ENCODE data around the gene DAPK2.

DAPK2 gene

DNA sequence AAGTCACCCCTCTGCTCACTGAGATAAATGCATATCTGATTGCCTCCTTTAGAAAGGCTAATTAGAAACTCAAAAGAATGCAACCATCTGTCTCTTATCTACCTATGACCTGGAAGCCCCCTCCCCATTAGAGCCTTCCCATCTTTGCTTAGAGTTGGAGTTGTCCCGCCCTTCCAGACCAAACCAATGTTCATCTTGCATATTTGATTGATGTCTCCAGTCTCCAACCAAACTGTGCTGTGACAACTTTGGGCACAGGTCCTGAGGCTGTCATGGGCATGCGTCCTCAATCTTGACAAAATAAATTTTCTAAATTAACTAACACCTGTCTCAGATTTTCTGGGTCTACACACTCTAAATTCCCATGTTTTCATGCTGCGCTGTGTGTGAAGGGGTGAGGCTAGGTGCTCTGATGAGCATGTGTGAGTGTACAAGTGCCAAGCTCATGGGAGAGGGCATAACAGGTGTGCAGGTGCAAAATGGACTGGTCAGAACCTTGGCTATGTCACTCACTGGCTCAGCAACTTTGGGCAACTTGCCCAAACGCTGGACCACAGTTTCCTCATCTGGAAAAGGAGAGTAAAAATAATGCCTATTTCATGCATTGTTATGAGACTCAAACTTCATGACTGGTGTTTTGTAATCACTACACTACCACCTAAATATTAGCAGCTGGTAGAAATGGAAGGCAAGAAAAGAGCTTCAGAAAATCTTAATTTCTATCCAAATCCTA is 7.2 kb downstream of the DAPK2 start:
- Histone ChIP-seq H3K27ac (no peak overlapping the region), H3K36me3 (no peaks in the 10 kb centered on the region; the same call in 1 of the 2 replicates), H3K9me3 (ENCODE audit: severe bottlenecking) (no peaks in the 10 kb centered on the region), H3K27me3 (ENCODE audit: insufficient read depth, low read depth, severe bottlenecking) (no peaks in the 10 kb centered on the region), H3K4me3 (ENCODE audit: low read depth, low read length) (no peak overlapping the region)
- DNase-seq: no peak
- TF ChIP-seq, protein P1, sequence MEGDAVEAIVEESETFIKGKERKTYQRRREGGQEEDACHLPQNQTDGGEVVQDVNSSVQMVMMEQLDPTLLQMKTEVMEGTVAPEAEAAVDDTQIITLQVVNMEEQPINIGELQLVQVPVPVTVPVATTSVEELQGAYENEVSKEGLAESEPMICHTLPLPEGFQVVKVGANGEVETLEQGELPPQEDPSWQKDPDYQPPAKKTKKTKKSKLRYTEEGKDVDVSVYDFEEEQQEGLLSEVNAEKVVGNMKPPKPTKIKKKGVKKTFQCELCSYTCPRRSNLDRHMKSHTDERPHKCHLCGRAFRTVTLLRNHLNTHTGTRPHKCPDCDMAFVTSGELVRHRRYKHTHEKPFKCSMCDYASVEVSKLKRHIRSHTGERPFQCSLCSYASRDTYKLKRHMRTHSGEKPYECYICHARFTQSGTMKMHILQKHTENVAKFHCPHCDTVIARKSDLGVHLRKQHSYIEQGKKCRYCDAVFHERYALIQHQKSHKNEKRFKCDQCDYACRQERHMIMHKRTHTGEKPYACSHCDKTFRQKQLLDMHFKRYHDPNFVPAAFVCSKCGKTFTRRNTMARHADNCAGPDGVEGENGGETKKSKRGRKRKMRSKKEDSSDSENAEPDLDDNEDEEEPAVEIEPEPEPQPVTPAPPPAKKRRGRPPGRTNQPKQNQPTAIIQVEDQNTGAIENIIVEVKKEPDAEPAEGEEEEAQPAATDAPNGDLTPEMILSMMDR (IDR thresholded peaks at IDR 0.05; ENCODE audit: low read depth, low read length): no peak

DNA sequence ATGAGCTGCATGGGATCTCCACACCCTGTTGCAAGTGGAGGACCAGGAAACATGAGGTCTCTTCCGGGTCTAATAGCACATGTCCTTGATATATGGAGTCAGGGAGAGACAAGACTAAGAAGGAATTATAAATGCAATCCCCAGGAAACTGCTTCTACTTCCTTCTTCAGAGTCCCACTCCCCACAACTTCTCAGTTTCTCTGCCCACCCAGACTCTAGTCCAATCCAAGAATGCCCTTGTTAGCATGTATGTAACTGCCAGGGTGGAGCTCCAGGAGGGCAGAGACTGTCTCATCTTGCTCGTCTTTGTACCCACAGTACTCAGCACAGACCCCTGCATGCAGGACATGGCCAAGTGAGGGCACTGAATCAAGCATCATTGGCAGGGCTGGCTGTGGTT is 8.3 kb downstream of the DAPK2 start:
- no peak overlapping the region for H3K4me3 ChIP-seq (ENCODE audit: low read depth, low read length)
- H3K36me3 ChIP-seq: no peaks in the 10 kb centered on the region; the same call in 1 of the 2 replicates
- H3K27me3 ChIP-seq (ENCODE audit: insufficient read depth, low read depth, severe bottlenecking): no peaks in the 10 kb centered on the region
- no peak for DNase-seq
- TF ChIP-seq, protein P1 (IDR thresholded peaks at IDR 0.05; ENCODE audit: low read depth, low read length): no peak
- H3K9me3 ChIP-seq (ENCODE audit: severe bottlenecking): no peaks in the 10 kb centered on the region
- no peak overlapping the region for H3K27ac ChIP-seq

DNA sequence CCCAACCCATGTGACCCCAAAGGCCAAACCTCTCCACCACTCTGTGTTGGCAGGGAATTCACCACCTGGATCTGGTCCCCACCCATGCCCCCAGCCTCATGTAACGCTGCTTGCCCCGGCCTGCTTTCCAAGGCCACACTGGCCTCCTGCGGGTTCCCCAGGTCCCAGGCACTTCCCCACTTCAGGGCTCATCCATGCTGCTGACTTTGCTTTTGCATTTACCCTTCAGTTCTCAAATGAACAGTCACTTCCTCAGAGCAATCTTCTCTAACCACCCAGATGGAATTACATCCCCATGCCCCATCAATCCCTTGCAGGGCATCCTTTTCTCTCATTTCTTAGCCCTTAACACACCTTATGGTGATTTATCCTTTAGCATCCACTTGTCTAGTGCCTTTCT is 9.2 kb downstream of the DAPK2 start:
- TF ChIP-seq, protein P1 (IDR thresholded peaks at IDR 0.05; ENCODE audit: low read depth, low read length): no peak
- DNase-seq: no peak
- Histone ChIP-seq H3K27ac (no peak overlapping the region), H3K4me3 (ENCODE audit: low read depth, low read length) (no peak overlapping the region), H3K27me3 (ENCODE audit: insufficient read depth, low read depth, severe bottlenecking) (no peaks in the 10 kb centered on the region), H3K9me3 (ENCODE audit: severe bottlenecking) (no peaks in the 10 kb centered on the region), H3K36me3 (no peaks in the 10 kb centered on the region; the same call in 1 of the 2 replicates)

DNA sequence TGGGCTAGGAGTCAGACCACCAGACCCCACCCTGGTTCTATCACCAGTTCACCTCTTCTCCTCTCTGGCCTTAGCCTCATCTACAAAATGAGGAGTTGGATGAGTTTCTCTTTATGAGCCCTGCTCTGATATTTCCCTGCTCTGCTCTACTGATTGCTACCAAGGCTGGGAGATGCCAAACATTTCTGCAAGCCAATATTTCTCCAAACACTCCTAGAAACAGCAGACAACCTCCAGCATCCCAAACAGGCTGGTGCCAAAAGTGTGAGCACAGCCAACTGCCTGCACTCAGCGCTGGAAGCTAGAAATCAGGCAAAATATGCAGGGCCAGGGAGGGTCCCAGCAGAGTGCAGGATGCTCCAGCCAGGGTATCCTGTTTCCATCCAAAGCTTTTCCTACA is 10.8 kb downstream of the DAPK2 start:
- no peak overlapping the region for H3K27ac ChIP-seq
- no peak for DNase-seq
- no peaks in the 10 kb centered on the region for H3K27me3 ChIP-seq (ENCODE audit: insufficient read depth, low read depth, severe bottlenecking)
- no peaks in the 10 kb centered on the region for H3K9me3 ChIP-seq (ENCODE audit: severe bottlenecking)
- H3K4me3 ChIP-seq (ENCODE audit: low read depth, low read length): no peak overlapping the region
- TF ChIP-seq, protein P1 (IDR thresholded peaks at IDR 0.05; ENCODE audit: low read depth, low read length): no peak
- H3K36me3 ChIP-seq: no peaks in the 10 kb centered on the region; the same call in 1 of the 2 replicates

DNA sequence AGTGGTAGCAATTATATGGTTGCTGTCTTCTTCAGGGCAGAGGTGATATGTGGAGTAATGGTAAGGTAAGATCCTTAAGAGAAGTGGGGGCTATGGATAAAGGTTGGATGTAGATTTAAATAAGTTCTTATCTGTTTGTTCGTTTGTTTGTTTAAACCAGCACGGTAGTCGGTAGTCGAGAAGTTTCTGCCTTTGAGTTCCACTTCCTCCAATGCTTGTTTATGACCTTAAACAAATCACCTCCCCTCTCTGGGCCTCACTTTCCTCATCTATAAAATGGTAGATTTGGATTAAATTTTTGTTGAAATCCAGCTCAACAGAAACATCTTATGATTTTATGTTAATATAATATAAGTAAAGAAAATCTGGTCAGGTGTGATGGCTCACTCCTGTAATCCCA is 11.8 kb downstream of the DAPK2 start:
- no peak for DNase-seq
- H3K27me3 ChIP-seq (ENCODE audit: insufficient read depth, low read depth, severe bottlenecking): no peaks in the 10 kb centered on the region
- H3K36me3 ChIP-seq: no peaks in the 10 kb centered on the region; the same call in 1 of the 2 replicates
- TF ChIP-seq, protein P1 (IDR thresholded peaks at IDR 0.05; ENCODE audit: low read depth, low read length): no peak
- no peak overlapping the region for H3K4me3 ChIP-seq (ENCODE audit: low read depth, low read length)
- H3K27ac ChIP-seq: no peak overlapping the region
- H3K9me3 ChIP-seq (ENCODE audit: severe bottlenecking): no peaks in the 10 kb centered on the region

DNA sequence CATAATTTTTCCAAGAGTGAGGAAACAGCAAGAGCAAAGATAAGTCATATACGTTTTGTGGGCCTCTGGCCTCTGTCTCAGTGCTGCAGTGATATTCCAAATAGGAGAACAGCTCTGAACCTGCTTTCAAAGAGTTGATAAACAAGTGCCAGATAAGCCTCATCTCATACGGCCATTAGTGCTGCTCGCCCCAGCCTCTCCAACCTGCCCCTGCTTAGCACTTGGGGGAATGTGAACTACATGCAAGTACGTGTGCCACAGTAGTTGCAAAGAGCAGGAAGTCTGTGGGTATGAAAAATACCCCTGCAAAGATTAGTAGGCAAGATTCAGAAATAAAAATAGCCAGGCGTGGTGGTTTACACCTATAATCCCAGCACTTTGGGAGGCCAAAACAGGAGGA is 14.0 kb downstream of the DAPK2 start:
- TF ChIP-seq, protein P1 (IDR thresholded peaks at IDR 0.05; ENCODE audit: low read depth, low read length): no peak
- no peaks in the 10 kb centered on the region for H3K36me3 ChIP-seq
- H3K9me3 ChIP-seq (ENCODE audit: severe bottlenecking): no peaks in the 10 kb centered on the region
- H3K27ac ChIP-seq: no peak overlapping the region
- H3K27me3 ChIP-seq (ENCODE audit: insufficient read depth, low read depth, severe bottlenecking): no peaks in the 10 kb centered on the region
- DNase-seq: no peak
- no peak overlapping the region for H3K4me3 ChIP-seq (ENCODE audit: low read depth, low read length)

All from WERI-Rb-1 (cell line).